Stimulated activated CD8-positive, alpha-beta memory T cell treated with anti-CD3 and anti-CD28 coated beads, Interleukin-7, amount 100 ng/mL, for 48 hours (primary cell): ENCODE measurements around the gene EVA1C.
"Not testable (repeated sequence)": the region's sequence is repeated elsewhere in the genome, so short reads cannot be mapped to it uniquely, and the experiment has no call there.

Source experiments
- DNase-seq, 2 donors: peaks; one replicate each; pipeline ENCODE4 v3.0.0-alpha.2; 2020; ENCODE audit warnings: low read depth in 1 of 2; ENCODE audit errors: extremely low read depth in 1 of 2

EVA1C gene

GRCh38 chr21:32424191-32424535 is 11.7 kb downstream of the EVA1C start:
- DNase-seq = no peak

DNA sequence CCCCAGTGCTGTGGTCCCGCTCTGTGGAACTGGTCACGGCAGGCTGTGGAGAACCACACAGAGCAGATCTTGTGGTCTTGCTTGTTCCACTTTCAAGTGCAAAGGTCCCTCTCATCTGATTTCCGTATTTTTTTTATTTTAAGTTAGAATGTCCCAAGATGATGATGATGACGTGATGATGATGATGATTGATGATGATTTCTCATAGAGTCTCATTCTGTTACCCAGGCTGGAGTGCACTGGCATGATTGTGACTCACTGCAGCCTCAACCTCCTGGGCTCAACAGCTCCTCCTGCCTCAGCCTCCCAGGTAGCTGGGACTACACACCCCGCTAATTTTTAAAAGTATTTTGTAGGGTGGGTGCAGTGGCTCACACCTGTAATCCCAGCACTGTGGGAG is 12.2 kb downstream of the EVA1C start:
- DNase-seq = no peak

DNA sequence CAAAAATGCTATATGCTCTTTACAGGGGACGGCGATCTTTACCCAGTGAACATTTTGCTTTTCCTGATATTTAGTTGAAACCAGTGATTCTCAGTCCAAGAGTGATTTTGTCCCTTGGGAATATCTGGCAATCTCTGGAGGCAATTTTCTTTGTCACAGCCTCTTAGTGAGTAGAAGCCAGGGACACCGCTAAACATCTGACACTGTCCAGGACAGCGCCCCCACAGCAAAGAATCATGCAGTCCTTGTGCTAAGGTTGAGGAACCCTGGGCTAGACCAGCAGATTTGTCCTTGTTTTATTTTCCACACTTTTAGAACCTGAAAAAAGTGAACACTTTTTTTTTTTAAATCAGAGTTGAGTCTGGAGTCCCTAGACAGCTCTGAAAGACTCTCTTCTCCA is 13.1 kb downstream of the EVA1C start:
- no peak for DNase-seq

- DNase-seq = no peak
Observed at GRCh38 chr21:32426066-32426465, 13.6 kb downstream of the EVA1C start.

DNA sequence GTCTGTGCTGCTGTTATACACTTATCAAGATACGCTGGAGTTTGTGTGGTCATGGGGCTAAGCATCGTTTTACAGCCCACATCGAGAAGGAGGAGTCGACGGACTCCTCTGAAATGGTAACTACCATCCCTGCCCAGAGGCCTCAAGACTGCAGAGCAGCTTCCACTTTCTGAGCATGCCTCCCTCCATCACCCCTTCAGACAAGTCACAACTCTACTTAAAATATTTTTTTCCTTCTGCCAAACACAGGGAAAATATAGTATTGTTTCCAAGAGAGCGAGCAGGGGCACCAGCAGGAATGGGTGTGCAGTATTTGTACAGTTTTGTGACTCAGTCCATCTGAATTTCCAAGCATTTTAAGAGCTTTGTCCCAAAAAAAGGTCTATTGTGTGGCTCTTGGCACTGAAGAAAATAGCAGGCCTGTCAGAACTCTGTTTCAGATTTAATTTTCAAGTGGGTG is 14.1 kb downstream of the EVA1C start:
- no peak for DNase-seq

GRCh38 chr21:32427958-32428623 is 15.6 kb downstream of the EVA1C start:
- DNase-seq = no peak

- DNase-seq = not testable (repeated sequence)
Observed at GRCh38 chr21:32432982-32433660, 20.6 kb downstream of the EVA1C start.

DNA sequence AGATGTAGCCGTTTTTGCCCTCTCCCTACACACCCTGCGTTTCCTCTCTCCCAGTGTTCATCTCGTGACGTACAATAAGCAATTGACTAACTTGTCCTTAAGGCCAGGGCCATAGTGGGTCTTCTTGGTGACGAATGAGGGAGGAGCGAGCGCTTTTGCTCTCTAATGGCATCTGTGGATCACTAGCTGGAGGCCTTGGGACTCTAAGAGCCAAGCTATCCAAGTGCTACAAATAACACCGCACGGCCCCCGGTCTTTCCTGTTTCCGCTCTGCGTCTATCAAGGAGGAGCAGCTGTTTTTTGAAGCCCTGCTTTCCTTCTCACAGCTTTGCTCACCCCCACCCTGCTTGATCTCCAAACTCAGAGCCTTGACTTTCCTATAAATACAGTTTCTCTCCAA is 25.2 kb downstream of the EVA1C start:
- no peak for DNase-seq

GRCh38 chr21:32442566-32443318 is 30.2 kb downstream of the EVA1C start:
- no peak for DNase-seq

DNA sequence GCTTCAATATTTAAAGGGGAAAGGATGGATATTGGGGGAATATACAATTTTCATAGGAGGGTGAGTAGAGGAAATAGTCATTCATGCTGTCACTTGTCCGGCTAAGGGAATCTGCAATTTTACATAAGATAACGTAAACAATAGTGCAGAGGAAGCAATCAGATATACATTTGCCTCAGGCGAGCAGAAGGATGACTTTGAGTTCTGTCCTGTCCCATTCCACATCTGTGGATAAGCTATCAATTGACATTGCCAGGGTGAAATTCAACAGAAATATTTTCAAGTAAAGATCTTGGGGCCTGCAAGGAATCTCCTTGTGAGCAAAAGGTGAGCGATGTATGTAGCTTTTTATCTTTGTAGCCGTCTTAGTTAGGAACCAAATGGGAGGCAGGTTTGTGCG is 32.6 kb downstream of the EVA1C start:
- DNase-seq = no peak

DNA sequence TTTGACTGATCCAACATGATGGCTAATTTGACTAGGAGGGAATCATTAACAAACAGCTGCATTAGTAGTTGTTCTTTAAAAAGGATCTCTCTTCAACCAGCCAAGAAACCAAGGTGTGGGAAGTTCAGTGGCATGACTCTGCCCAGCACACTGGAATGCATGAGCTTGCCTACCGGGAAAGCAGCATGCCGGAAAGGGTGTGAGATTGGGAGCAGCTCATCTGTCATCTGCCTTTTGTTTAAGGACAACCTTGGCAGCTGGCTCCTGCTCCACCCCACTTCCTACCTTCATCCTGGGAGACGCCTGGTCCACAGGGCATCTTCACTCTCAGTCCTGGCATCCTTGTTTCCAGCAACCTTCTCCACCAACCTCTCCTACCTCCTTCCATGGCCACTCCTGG is 33.9 kb downstream of the EVA1C start:
- DNase-seq = not testable (repeated sequence)

DNA sequence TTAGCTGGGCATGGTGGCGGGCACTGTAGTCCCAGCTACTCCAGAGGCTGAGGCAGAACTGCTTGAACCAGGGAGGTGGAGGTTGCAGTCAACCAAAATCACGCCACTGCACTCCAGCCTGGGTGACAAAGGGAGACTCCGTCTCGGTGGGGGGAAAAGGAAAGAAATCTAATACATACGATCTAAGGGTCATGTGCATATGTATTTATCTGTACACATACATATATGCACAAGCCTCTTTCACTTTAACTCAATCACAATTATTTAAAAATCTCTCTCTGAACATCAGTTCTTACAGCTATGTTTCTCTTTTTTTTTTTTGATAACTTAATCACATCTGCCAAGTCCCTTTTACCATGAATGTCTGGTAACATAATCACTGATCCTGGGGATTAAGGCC is 34.7 kb downstream of the EVA1C start:
- DNase-seq = no peak

DNA sequence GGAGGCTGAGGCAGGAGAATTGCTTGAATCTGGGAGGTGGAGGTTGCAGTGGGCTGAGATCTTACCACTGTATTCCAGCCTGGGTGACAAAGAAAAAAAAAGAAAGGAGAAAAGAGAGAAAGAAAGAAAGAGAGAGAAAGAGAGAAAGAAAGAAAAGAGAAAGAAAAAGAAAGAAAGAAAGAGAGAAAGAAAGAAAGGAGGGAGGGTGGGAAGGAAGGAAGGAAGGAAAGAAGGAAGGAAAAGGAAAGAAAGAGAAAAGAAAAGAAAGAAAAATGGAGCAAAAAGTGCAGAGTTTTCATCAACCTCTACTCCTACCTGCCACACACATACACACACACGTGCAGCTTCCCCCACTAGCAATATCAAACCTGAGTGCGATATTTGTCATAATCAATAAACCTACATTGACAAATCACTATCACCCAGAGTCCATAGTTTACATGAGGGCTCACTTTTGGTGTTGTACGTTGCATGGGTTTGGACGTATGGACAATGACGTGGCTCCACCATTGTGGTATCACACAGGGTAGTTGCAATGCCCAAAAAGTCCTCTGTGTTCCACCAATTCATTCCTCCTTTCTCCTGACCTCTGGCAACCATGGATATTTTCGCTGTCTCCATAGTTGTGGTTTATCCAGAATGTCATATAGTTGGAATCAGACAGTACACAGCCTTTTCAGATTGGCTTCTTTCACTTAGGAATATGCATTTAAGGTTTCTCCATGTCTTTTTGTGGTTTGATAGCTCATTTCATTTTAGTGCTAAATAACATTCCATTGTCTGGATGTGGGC is 36.5 kb downstream of the EVA1C start:
- DNase-seq = no peak

GRCh38 chr21:32450881-32451701 is 38.6 kb downstream of the EVA1C start:
- not testable (repeated sequence) for DNase-seq

- DNase-seq = not testable (repeated sequence)
Observed at GRCh38 chr21:32452191-32452590, 39.7 kb downstream of the EVA1C start.

- DNase-seq = no peak
Observed at GRCh38 chr21:32452641-32453040, 40.1 kb downstream of the EVA1C start.

GRCh38 chr21:32455548-32455947 is 43.0 kb downstream of the EVA1C start:
- DNase-seq = no peak

DNA sequence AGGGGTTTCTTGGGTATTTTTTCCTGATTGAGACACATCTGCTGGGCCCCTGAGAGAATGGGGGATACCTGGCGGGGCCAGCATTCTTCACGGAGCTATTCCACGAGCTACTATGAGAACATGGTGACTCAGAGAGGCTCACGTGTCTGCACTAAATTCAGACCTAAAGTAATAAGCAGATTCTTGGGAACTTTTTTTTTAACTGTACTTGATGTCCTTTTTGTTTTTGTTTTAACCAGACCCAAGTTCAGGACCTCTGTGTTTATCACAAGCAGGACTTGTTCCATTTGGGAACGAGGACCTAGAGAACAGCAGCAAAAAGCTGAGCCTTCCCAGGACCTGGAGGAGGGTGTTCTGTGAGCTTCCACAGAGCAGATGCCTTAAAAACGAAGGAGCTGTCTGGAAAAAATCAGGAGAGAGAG is 44.0 kb downstream of the EVA1C start:
- DNase-seq = no peak

GRCh38 chr21:32457360-32457840 is 44.9 kb downstream of the EVA1C start:
- no peak for DNase-seq

DNA sequence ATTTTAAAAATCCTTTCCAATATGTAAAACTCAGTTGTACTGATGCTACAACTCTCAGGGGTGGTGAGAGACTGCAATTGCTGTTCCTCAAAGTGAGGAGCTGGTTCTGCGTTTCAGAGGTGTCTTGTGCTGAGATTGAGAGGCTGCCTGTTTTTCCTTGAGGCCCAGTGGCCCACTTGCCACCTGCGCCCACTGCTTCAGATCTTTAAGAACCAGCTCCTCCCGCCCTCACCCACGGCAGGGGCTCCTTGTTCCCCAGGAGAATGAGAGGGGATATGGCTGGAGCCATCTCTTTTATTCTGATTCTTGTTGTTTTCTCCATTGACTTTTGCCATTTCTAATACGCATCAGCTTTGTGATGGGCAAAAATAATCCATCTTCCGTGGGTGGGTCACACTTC is 45.5 kb downstream of the EVA1C start:
- no peak for DNase-seq
